Activated T-cell treated with anti-CD3 and anti-CD28 coated beads for 48 hours (primary cell): ENCODE results near the gene TCF3.
"Not testable (repeated sequence)": the region's sequence is repeated elsewhere in the genome, so short reads cannot be mapped to it uniquely, and the experiment has no call there.

Source experiments
- DNase-seq: peaks from one replicate; pipeline ENCODE4 v3.0.0-alpha.2; 2020; ENCODE audit warnings: low read depth

Gene TCF3

GRCh38 chr19:1672769-1673644, 20.6 kb upstream of the TCF3 start:
- DNase-seq, result no peak

- DNase-seq, result peak; percentile 52
These were observed 19.8 kb upstream of the TCF3 start for GRCh38 chr19:1672038-1672768.

- DNase-seq, result no peak
These were observed 19.3 kb upstream of the TCF3 start for GRCh38 chr19:1671716-1672037.

GRCh38 chr19:1670747-1671146, 18.3 kb upstream of the TCF3 start:
- not testable (repeated sequence) for DNase-seq

DNA sequence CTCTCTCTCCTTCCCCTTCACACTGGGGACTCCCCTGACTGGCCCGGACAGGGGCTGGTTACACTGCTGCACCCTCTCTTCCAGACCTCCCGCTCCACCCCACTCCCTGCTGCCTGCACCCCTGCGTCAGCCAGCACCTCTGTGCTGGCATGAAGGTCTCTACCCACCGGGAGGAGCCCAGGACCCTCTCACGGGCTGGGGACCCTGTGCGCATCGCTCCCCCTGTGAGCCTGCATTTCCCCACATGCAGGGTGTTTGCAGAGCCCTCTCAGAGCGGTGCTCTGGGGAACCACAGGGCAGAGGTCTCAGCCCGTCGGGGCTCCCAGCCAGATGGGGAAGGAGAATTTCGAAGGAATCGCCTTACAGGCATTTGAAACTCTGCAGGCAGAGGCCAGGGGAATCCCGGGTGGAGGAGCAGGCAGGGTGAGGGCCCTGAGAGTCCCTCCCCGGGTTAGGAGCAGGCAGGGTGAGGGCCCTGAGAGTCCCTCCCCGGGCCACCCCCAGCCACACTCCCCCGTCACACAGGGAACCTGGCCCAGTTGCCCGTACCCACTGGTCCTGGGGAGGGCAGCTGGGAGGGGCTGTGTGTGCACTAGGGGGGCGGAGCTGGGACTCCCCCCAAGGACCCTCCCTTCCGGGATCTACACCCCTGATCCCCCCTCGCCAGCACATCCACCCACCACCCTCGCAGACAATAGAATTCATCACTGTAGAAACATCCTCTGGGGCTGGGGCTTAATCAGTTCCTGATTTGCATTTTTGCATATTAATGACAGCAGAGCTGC, 16.3 kb upstream of the TCF3 start:
- no peak for DNase-seq

GRCh38 chr19:1668048-1668485, 15.7 kb upstream of the TCF3 start:
- DNase-seq, result no peak

DNA sequence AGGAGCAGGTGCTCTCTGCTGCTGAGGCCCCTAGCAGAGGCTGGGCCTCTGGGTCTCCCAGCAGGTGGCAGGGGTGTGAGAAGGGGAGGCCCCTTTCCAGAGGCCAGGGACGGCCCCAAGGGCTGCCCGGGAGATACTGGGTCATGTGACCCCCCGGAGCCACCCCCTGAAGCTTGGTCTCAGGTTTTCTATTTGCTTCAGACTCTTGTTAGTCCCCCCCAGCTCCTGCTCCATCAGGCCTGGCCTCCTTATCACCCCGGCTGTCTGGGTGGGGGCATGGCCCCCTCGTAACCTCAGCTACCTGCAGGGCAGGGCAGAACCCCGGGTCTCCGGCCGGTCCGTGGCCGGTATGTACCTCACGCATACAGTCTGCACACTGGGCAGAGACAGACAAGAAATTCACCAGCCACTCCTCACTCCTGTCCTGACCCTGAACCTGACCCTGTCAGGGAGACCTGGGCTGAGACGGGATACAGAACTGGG, 13.2 kb upstream of the TCF3 start:
- no peak for DNase-seq

- DNase-seq, result peak; percentile 31
These were observed 11.4 kb upstream of the TCF3 start for GRCh38 chr19:1663852-1664251.

GRCh38 chr19:1663227-1663626, 10.8 kb upstream of the TCF3 start:
- DNase-seq, result not testable (repeated sequence)

GRCh38 chr19:1661995-1662394, 9.6 kb upstream of the TCF3 start:
- DNase-seq, result no peak

GRCh38 chr19:1659084-1659427, 6.6 kb upstream of the TCF3 start:
- DNase-seq, result no peak

- DNase-seq, result no peak
These were observed 6.0 kb upstream of the TCF3 start for GRCh38 chr19:1658150-1659083.

DNA sequence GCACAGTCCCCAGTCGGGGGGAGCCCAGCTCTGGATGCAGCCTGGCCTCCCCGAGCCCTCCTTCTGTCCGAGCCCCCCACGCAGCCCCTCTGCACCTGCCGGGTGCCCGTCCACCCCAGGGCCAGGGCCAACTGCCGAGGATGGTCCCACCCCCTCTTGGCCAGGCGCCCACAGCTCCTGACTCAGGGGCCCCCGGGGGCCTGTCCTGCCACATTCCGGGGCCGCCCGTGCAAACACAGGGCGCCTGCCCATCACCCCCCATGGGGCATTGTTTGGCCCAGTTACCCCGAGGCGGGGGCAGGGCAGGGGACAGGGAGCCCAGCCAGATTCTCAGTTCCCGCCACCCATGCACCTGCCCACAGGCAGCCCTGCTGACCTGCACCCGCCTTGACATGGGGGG, 5.3 kb upstream of the TCF3 start:
- no peak for DNase-seq

- DNase-seq, result no peak
These were observed 4.6 kb upstream of the TCF3 start for GRCh38 chr19:1656988-1657536.

DNA sequence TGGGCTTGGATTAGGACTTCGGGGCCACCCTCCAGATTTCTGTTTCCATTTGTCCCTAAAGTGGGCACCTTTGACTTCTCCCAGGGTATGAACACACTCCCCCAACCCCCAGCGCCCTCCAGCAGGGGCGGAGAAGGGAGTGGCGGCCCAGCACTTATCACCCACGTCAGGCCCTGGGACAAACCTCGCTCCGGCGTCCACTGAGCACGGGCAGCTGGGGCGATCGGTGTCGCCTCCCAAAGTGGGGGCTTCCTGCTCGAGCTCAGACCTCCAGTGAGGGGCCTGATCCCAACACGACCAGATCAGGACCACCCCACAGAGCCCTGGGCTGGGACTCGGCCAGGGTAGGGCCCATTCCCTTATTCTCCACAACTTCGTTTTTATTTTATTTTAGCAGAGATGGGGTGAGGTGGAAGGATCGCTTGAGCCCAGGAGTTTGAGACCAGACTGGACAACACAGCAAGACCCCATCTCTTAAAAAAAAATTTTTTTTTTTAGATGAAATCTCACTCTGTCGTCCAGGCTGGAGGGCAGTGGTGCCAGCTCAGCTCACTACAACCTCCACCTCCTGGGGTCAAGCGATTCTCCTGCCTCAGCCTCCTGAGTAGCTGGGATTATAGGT, 3.7 kb upstream of the TCF3 start:
- no peak for DNase-seq

- DNase-seq, result no peak
These were observed 2.9 kb upstream of the TCF3 start for GRCh38 chr19:1655131-1655981.

DNA sequence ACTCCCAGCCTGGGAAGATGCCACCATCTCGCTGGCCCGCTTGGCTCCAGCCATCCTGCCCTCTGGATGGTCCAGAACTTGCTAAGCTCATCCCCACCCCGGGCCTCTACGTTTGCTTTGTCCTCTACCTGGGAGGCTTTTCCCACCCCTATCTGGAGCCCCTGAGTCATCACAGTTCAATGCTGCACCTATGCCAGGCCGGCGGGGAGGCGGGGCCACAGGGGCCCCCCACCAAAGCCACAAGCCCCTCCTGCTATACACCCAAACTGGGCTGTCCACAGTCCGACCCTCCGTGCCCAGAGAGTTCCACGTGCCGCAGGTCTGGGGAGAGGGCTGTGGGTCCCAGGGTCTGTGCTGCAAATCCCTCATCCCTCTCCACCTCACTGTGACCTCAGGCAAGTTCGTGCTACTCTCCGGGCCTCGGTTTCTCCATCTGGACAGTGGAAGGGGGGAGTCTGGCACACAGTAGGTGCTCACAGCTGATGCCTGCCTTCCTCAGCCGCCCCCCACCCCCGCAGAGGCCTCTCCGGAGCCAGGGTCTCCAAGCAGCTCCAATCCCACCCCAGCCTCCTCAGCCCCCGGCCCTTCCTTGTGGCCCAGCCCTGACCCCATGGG, 1.9 kb upstream of the TCF3 start:
- no peak for DNase-seq

- DNase-seq, result peak; percentile 21
These were observed 849 bp upstream of the TCF3 start for GRCh38 chr19:1653300-1653628.

GRCh38 chr19:1651568-1652291, 685 bp downstream of the TCF3 start:
- DNase-seq, result peak; percentile 40
